ENCODE measurements around the gene INSIG2.

INSIG2 gene

DNA sequence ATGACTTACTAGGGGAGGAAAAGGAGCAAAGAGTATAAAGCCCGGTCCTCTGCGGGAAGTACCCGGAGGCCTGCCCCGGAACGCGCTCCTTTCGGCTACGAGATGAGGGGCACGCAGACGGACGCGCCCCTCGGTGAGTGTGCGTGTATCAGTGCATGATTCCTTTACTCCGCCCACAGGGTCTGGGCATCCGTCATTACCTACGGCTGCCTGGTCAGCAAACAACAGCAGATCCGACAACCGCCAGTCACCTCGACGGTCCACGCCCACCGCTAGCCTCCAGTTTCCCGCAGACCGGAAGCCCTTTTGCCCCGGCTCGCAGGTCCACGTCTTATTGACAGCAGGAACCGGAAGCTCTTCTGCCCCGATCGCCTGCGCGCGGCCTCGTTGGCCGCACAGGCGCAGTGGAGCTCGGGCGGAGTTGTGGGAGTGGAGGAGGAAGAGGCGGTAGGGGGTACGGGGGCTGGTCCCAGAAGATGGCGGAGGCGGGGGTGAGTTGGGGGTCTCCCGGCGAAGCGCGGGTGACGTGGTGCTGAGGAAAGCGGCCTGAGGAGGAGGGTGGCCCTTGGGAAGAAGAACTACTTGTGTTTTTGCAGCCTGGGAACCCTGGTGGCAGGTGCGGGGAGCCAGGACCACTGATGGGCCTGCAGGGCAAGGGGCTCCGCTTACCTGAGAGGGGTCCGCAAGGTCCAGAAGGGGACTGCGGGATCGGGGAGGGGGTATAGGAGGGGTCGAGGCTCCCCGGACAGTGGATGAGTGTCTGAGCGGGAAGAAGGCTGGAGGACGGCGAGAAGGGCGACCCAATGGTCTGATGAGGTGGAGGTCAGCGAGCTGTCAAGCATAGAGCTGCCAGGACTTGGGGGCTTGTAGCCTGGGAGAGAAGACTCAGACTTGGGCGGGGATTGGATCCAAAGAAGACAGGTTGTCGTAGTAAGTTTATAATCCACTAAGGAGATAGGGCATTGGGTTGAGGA lies at the start of gene INSIG2:
Gene INSIG2 (plus strand): TSS at position 421 of the 974 bp plus-strand sequence. CDS start 8,086 bp downstream, outside the sequence.
- DNase-seq, result peak; percentile 89

DNA sequence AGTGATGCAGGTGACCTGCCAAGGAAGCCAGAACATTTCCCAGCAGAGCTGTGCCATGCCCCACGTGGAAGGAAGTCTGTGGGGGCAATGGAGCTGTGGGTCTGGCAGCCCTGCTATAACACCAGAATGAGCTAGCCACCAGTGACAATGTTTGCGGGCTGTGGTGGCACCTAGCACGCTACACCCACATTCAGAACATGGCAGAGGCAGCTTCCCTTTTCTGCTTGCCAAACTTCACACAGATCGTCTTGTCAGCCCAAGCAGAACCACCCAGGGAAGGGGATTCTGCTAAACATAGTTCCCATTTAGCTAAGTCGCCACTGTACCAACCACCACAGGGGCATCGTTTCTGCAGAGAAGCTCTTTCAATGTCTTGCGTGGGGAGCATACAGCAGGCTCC lies 47.4 kb upstream of the INSIG2 start:
- no peak for DNase-seq

- no peak for DNase-seq
These were observed 44.1 kb upstream of the INSIG2 start for GRCh38 chr2:118044103-118044716.

GRCh38 chr2:118044854-118045253 lies 43.4 kb upstream of the INSIG2 start:
- no peak for DNase-seq

DNA sequence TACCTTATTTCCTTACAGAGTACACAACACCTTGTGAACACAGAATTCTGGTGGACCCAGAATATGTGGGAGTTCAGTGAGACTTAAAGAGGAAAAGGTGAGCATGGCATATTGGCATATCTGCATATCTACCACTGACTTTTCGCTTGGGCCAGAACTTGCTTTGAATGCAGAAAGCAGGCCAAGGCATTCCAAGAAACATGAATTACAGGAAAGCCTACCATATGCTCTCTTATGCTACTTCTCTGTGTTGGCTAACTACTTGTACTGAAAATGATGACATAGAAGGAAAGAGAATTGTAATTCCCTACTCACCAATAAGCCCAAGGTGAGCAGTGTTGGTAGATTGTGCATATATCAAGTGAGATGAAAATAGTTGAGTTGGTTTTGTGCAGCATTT lies 43.0 kb upstream of the INSIG2 start:
- DNase-seq, result no peak

- DNase-seq, result peak; percentile 16
These were observed 41.5 kb upstream of the INSIG2 start for GRCh38 chr2:118046634-118047210.

- no peak for DNase-seq
These were observed 40.9 kb upstream of the INSIG2 start for GRCh38 chr2:118047380-118047826.

GRCh38 chr2:118048401-118048800 lies 39.9 kb upstream of the INSIG2 start:
- DNase-seq, result no peak

DNA sequence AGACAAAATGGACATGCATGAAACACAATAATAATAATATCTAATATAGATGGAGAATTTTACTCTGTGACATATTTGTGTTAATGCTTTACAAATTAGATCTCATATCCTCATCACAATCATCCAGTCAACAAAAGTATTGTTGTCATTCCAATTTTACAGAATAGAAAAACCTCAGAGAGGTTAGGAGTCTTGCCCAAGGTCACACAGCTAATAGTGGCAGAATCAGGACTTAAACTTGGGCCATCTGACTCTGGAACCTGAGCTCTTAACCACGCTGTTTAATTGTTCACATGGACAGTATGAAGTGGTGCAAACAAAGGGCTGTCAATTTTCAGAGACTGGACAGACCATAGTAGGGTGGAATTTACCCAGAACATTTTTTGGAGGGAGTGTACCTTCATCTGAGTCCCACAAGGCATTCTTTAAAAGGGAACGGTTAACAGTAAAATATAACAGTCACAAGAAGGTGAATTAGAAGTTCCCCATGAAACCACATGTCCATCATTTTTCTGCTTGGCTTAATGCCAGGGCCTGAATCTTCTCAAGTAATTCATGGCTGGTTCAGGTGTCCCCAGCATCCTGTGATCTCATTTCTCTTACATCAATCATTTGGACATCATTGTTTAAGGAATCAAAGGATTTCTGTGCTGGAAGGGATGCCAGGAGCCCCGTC lies 39.0 kb upstream of the INSIG2 start:
- DNase-seq, result no peak

- no peak for DNase-seq
These were observed 38.5 kb upstream of the INSIG2 start for GRCh38 chr2:118049816-118050140.

- DNase-seq, result no peak
These were observed 37.9 kb upstream of the INSIG2 start for GRCh38 chr2:118050386-118050785.

- DNase-seq, result no peak
These were observed 37.3 kb upstream of the INSIG2 start for GRCh38 chr2:118050974-118051373.

DNA sequence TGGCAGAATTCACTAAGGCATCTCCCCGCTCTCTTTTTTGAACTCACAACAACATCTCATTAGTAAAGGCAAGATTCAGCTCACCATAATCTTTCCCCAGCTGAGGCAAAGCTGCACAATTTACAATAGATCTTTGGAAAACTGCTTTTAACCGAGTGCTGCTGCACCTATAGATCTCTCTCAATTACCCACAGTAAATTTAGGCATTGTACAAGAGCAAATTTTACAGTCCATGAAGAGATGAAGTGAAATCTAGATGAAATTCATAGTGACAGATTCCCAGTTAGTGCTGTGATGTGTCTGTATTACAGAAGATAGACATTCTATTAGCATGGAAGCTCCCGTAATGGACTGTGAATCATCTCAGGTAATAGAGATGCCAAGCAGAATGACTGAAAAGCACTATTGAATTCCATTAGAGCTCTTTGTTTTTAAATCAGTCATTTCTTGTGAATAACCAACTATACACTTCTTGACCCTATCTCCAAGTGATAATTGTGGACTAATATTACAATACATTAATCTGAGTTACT lies 36.4 kb upstream of the INSIG2 start:
- DNase-seq, result no peak

DNA sequence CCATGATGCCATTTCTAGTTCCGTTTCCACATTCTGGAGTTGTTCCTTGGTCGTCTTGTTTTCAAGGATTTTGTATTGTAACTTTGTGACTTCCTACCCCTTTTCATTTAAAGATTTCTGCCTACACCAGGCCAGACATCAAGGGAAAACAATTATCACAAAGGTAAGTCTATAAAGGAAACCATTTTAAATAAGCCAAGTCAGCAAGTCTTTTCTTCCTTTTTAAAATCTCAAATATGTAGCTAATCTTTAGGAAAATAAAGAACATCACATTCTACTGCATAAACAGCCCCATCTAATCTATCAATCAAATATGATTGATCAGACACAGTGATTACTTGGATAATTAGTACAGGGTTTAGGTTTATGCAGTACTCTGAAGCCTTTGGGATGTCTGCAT lies 35.8 kb upstream of the INSIG2 start:
- DNase-seq, result no peak

- DNase-seq, result no peak
These were observed 34.6 kb upstream of the INSIG2 start for GRCh38 chr2:118053681-118054080.

DNA sequence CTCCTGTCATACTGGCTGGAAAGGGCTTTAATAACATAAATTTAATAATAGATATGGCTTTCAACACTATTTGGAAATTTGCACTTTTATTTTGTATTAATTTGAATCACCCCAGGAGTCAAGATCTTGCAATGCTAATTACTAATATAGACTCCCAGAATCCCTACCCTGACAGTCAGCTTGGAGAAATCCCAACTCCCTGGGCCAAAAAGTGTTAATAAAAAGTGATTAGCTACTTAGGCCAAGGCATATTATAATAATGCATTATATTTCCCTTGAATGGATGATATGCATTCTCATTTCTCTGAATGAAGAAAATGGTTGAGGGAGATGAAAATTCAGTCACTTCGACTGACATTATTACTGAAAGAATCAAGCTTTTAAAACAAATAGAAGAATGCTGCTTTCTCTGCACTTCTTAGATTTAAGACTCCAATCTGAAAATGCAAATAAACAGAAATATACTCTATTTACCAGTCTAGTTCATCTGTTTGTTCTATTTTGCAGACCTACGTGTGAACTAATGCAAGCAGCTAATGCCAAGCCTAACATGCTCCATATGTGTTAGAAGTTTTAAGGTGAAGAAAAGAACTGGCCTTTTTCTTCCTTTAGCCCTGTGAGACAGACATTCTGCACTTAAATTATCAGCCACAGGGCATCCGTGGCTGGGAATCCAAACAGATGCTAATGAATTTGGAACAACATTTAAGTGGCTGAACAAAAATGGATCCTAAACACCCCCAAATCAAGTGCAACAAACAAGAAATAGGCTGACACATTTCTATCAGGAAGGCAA lies 33.9 kb upstream of the INSIG2 start:
- DNase-seq, result no peak

- DNase-seq, result no peak
These were observed 32.6 kb upstream of the INSIG2 start for GRCh38 chr2:118055512-118056164.

DNA sequence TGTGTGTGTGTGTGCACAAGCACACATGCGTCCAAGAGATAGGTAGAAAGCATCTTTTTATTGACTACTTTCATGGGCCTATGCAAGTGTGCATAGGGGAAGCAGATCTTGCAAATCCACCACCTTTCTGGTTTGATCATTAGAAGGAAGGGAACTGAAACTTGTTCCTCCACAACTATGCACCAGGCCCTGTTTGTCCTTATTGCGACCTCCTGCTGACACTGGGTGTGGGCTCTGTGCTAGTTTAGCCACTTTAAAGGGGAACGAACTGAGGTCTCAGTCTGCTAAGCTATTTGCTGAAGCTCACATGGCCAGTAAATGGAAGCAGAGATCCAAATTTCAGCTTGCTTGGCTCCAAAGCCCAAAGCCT lies 32.1 kb upstream of the INSIG2 start:
- DNase-seq, result no peak

DNA sequence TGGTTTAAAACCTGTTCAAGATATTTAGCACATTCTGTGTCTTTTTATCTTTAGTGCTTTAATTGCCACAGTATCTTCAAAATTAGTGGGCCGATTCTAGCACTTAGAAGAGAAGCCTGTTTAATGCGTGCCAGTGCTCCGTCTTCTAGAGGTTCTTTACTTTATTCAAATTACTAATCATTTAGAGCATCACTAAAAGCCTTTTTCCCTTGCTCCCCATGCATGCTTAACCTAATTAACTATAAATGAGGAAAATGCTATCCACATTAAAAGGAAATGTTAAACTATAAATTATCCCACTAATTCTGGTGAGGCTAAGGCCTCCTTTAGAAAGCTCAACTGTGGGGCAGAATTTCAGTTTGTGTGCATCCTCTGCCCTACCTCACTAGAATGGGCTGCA lies 31.5 kb upstream of the INSIG2 start:
- DNase-seq, result no peak

- DNase-seq, result no peak
These were observed 29.3 kb upstream of the INSIG2 start for GRCh38 chr2:118058951-118059350.

GRCh38 chr2:118059919-118060478 lies 28.3 kb upstream of the INSIG2 start:
- no peak for DNase-seq
